GM23338 (cell line): Measurements from ENCODE around the gene HIGD1B. TPM values are rescaled to one million over a fixed set of nuclear protein-coding genes. Genes with fewer than 3 reads are reported as not detected.

Experiments used
- ATAC-seq: fragments of 200-7000 bp; cut with Tn5 transposase; 3 replicates; pipeline ENCODE4 v1.9.1; 2020
- DNase-seq: peaks from one replicate; pipeline ENCODE4 v3.0.0-alpha.2; 2015; ENCODE audit warnings: low spot score
- H2AFZ ChIP-seq: fragments of 200-600 bp; sonication (generic); 2 replicates; pipeline ENCODE4 v1.8.0; 2016; ENCODE audit warnings: antibody characterized with exemption, mild to moderate bottlenecking, moderate library complexity
- H3F3A ChIP-seq: fragments of 200-600 bp; sonication (generic); replicated peaks from 2 replicates; pipeline ENCODE4 v1.8.0; 2017; ENCODE audit warnings: antibody characterized with exemption, mixed run types, low read depth
- H3K27ac ChIP-seq: fragments of 200-600 bp; sonication (generic); 2 replicates; pipeline ENCODE4 v1.6.1; 2016; ENCODE audit warnings: low read depth
- H3K27me3 ChIP-seq: fragments of 200-600 bp; sonication (generic); 2 replicates; pipeline ENCODE4 v1.8.0; 2016; ENCODE audit warnings: mild to moderate bottlenecking, mixed run types, moderate library complexity; ENCODE audit not compliant: insufficient read depth
- H3K36me3 ChIP-seq: fragments of 200-600 bp; sonication (generic); 2 replicates; pipeline ENCODE4 v1.8.0; 2016; ENCODE audit warnings: mild to moderate bottlenecking; ENCODE audit not compliant: insufficient read depth
- H3K4me1 ChIP-seq: fragments of 200-600 bp; sonication (generic); 2 replicates; pipeline ENCODE4 v1.8.0; 2016; ENCODE audit warnings: mild to moderate bottlenecking, moderate library complexity; ENCODE audit not compliant: insufficient read depth
- H3K4me2 ChIP-seq: fragments of 200-600 bp; sonication (generic); 2 replicates; pipeline ENCODE4 v1.7.1; 2017; ENCODE audit warnings: mixed run types
- H3K4me3 ChIP-seq: fragments of 200-600 bp; sonication (generic); 2 replicates; pipeline ENCODE4 v1.6.1; 2016; ENCODE audit warnings: mixed run types
- H3K79me2 ChIP-seq: fragments of 200-600 bp; sonication (generic); replicated peaks from 2 replicates; pipeline ENCODE4 v1.8.0; 2017; ENCODE audit warnings: mild to moderate bottlenecking; ENCODE audit not compliant: insufficient read depth
- H3K9me2 ChIP-seq: fragments of 200-600 bp; sonication (generic); 2 replicates; pipeline ENCODE4 v1.8.0; 2017; ENCODE audit not compliant: insufficient read depth
- H4K20me1 ChIP-seq: fragments of 200-600 bp; sonication (generic); replicated peaks from 2 replicates; pipeline ENCODE4 v1.8.0; 2017; ENCODE audit warnings: mild to moderate bottlenecking; ENCODE audit not compliant: insufficient read depth
- H3K27ac Mint-ChIP-seq: 2 replicates; pipeline ENCODE4 v1.8.0; 2020; ENCODE audit warnings: inconsistent platforms, mild to moderate bottlenecking, moderate library complexity, mixed read lengths
- H3K27me3 Mint-ChIP-seq: 3 replicates; pipeline ENCODE4 v1.8.0; 2022; ENCODE audit warnings: low read depth, mild to moderate bottlenecking, moderate library complexity, mixed read lengths, inconsistent platforms; ENCODE audit not compliant: insufficient read depth, poor library complexity
- H3K36me3 Mint-ChIP-seq: 3 replicates; pipeline ENCODE4 v1.8.0; 2021; ENCODE audit warnings: low read depth, mild to moderate bottlenecking, inconsistent platforms, moderate library complexity, mixed read lengths
- H3K4me1 Mint-ChIP-seq: 3 replicates; pipeline ENCODE4 v1.8.0; 2020; ENCODE audit warnings: mild to moderate bottlenecking, inconsistent platforms, mixed read lengths
- H3K4me3 Mint-ChIP-seq: 3 replicates; pipeline ENCODE4 v1.8.0; 2021; ENCODE audit warnings: moderate library complexity, mild to moderate bottlenecking, inconsistent platforms, mixed read lengths
- H3K9me3 Mint-ChIP-seq: 3 replicates; pipeline ENCODE4 v1.8.0; 2020; ENCODE audit warnings: moderate library complexity, mild to moderate bottlenecking, inconsistent platforms, mixed read lengths
- CREB1 ChIP-seq: fragments of 250-450 bp; sonication (Bioruptor Pico); IDR thresholded peaks from 2 replicates; pipeline ENCODE4 v1.5.0; 2020; ENCODE audit warnings: low read depth, mild to moderate bottlenecking, moderate library complexity
- EZH2 ChIP-seq: fragments of 200-600 bp; sonication (generic); IDR thresholded peaks from one replicate; pipeline ENCODE4 v1.8.0; 2017; ENCODE audit warnings: antibody characterized with exemption, mild to moderate bottlenecking, low read depth; ENCODE audit not compliant: unreplicated experiment
- EZH2phosphoT487 ChIP-seq: fragments of 200-600 bp; sonication (generic); IDR thresholded peaks from one replicate; pipeline ENCODE4 v1.8.1; 2018; ENCODE audit warnings: antibody characterized with exemption; ENCODE audit not compliant: unreplicated experiment
- JUNB ChIP-seq: IDR thresholded peaks from one replicate; pipeline ENCODE4 v1.6.1; 2016; ENCODE audit warnings: antibody characterized with exemption; ENCODE audit not compliant: unreplicated experiment
- NANOG ChIP-seq: IDR thresholded peaks from 2 replicates; pipeline ENCODE4 v1.6.1; 2016; ENCODE audit warnings: antibody characterized with exemption, borderline replicate concordance
- POLR2AphosphoS5 ChIP-seq: IDR thresholded peaks from 2 replicates; pipeline ENCODE4 v1.6.1; 2016; ENCODE audit warnings: antibody characterized with exemption, low read depth
- STAT1 ChIP-seq: IDR thresholded peaks from one replicate; pipeline ENCODE4 v1.6.1; 2016; ENCODE audit warnings: antibody characterized with exemption; ENCODE audit not compliant: unreplicated experiment
- ZNF114 ChIP-seq: fragments of 250-450 bp; sonication (Bioruptor Pico); IDR thresholded peaks from 2 replicates; pipeline ENCODE4 v1.5.0; 2020; ENCODE audit warnings: mild to moderate bottlenecking, moderate library complexity
- ZNF331 ChIP-seq: fragments of 250-450 bp; sonication (Bioruptor Pico); IDR thresholded peaks from 2 replicates; pipeline ENCODE4 v1.5.0; 2020; ENCODE audit warnings: low read depth, mild to moderate bottlenecking, moderate library complexity
- polyA plus RNA-seq: library from polyadenylated mRNA; unstranded; fragments of >200 nt; fragmentation: Nextera tagmentation; extraction: Ambion mirVana; gene quantifications from 2 replicates; pipeline ENCODE4 v1.2.1, GENCODE V29; 2016
- total RNA-seq: library from RNA; depleted of rRNA; stranded (reverse); fragments of >200 nt; shearing (Covaris generic); gene quantifications from 2 replicates; pipeline ENCODE4 v1.2.3, GENCODE V29; 2014
- TF ChIP-seq, protein P1 (sequence below): fragments of 250-450 bp; sonication (Bioruptor Pico); IDR thresholded peaks from 2 replicates; pipeline ENCODE4 v1.5.0; 2020; ENCODE audit warnings: mild to moderate bottlenecking, moderate library complexity
- TF ChIP-seq, protein P2 (sequence below), 2 experiments: fragments of 200-600 bp in 1 of 2; sonication (generic) in 1 of 2; conservative IDR thresholded peaks; 2 replicates each; pipeline versions ENCODE4 v1.5.1 to v1.6.1; 2016 to 2017; ENCODE audit warnings: antibody characterized with exemption in 2 of 2, low read depth in 2 of 2, mild to moderate bottlenecking in 2 of 2, moderate library complexity in 1 of 2
- TF ChIP-seq, protein P3 (sequence below): IDR thresholded peaks from one replicate; pipeline ENCODE4 v1.6.1; 2018; ENCODE audit warnings: antibody characterized with exemption; ENCODE audit not compliant: unreplicated experiment
- TF ChIP-seq, protein P4 (sequence below): IDR thresholded peaks from 2 replicates; pipeline ENCODE4 v1.6.1; 2016; ENCODE audit warnings: antibody characterized with exemption

HIGD1B gene
- total and polyA plus RNA-seq, 2 experiments from 2014 or later, result not detected

DNA sequence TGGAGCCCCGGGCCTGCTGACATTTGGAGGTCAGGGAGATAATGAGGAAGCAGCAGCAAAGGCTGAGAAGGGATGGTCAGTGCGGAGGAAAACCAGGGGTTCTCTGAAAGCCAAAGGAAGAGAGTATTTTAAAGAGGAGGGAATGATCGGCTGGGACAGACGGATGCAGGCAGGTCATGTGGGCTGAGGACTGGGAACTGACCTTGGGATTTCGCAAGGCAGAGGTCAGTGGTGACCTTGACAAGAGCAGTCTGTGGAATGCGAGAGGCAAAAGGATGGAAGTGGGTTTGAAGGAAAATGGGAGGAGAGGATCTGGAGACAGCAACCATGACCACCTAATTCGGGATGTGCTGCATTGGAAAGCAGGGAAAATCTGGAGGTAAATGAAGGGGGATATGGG lies 41.3 kb downstream of the HIGD1B start:
- Histone ChIP-seq H3K36me3 (peaks cover 21% of the 10 kb centered on the region), H3K27me3 (no peaks in the 10 kb centered on the region), H3K4me3 (no peak overlapping the region), H3K79me2 (peaks cover 67% of the 10 kb centered on the region), H3K4me1 (no peaks in the 10 kb centered on the region), H3K4me2 (no peak overlapping the region), H3F3A (peaks cover 18% of the 10 kb centered on the region), H4K20me1 (peaks cover 57% of the 10 kb centered on the region), H2AFZ (no peak overlapping the region), H3K27ac (no peak overlapping the region), H3K9me2 (no peaks in the 10 kb centered on the region)
- H3K4me1 Mint-ChIP-seq, result no peaks in the 10 kb centered on the region
- H3K27ac Mint-ChIP-seq, result no peak overlapping the region
- ATAC-seq (no peak), DNase-seq (no peak)
- TF ChIP-seq, protein P1, sequence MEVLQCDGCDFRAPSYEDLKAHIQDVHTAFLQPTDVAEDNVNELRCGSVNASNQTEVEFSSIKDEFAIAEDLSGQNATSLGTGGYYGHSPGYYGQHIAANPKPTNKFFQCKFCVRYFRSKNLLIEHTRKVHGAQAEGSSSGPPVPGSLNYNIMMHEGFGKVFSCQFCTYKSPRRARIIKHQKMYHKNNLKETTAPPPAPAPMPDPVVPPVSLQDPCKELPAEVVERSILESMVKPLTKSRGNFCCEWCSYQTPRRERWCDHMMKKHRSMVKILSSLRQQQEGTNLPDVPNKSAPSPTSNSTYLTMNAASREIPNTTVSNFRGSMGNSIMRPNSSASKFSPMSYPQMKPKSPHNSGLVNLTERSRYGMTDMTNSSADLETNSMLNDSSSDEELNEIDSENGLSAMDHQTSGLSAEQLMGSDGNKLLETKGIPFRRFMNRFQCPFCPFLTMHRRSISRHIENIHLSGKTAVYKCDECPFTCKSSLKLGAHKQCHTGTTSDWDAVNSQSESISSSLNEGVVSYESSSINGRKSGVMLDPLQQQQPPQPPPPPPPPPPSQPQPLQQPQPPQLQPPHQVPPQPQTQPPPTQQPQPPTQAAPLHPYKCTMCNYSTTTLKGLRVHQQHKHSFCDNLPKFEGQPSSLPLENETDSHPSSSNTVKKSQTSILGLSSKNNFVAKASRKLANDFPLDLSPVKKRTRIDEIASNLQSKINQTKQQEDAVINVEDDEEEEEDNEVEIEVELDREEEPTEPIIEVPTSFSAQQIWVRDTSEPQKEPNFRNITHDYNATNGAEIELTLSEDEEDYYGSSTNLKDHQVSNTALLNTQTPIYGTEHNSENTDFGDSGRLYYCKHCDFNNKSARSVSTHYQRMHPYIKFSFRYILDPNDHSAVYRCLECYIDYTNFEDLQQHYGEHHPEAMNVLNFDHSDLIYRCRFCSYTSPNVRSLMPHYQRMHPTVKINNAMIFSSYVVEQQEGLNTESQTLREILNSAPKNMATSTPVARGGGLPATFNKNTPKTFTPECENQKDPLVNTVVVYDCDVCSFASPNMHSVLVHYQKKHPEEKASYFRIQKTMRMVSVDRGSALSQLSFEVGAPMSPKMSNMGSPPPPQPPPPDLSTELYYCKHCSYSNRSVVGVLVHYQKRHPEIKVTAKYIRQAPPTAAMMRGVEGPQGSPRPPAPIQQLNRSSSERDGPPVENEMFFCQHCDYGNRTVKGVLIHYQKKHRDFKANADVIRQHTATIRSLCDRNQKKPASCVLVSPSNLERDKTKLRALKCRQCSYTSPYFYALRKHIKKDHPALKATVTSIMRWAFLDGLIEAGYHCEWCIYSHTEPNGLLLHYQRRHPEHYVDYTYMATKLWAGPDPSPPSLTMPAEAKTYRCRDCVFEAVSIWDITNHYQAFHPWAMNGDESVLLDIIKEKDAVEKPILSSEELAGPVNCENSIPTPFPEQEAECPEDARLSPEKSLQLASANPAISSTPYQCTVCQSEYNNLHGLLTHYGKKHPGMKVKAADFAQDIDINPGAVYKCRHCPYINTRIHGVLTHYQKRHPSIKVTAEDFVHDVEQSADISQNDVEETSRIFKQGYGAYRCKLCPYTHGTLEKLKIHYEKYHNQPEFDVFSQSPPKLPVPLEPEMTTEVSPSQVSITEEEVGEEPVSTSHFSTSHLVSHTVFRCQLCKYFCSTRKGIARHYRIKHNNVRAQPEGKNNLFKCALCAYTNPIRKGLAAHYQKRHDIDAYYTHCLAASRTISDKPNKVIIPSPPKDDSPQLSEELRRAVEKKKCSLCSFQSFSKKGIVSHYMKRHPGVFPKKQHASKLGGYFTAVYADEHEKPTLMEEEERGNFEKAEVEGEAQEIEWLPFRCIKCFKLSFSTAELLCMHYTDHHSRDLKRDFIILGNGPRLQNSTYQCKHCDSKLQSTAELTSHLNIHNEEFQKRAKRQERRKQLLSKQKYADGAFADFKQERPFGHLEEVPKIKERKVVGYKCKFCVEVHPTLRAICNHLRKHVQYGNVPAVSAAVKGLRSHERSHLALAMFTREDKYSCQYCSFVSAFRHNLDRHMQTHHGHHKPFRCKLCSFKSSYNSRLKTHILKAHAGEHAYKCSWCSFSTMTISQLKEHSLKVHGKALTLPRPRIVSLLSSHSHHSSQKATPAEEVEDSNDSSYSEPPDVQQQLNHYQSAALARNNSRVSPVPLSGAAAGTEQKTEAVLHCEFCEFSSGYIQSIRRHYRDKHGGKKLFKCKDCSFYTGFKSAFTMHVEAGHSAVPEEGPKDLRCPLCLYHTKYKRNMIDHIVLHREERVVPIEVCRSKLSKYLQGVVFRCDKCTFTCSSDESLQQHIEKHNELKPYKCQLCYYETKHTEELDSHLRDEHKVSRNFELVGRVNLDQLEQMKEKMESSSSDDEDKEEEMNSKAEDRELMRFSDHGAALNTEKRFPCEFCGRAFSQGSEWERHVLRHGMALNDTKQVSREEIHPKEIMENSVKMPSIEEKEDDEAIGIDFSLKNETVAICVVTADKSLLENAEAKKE (CRISPR knock-in tag), result no peak
- no peak for TF ChIP-seq ZNF114 (CRISPR knock-in tag)
- no peak for TF ChIP-seq ZNF331
- no peak for TF ChIP-seq CREB1 (CRISPR knock-in tag)
- no peak for TF ChIP-seq STAT1
- no peak for TF ChIP-seq POLR2AphosphoS5
- TF ChIP-seq, protein P2, sequence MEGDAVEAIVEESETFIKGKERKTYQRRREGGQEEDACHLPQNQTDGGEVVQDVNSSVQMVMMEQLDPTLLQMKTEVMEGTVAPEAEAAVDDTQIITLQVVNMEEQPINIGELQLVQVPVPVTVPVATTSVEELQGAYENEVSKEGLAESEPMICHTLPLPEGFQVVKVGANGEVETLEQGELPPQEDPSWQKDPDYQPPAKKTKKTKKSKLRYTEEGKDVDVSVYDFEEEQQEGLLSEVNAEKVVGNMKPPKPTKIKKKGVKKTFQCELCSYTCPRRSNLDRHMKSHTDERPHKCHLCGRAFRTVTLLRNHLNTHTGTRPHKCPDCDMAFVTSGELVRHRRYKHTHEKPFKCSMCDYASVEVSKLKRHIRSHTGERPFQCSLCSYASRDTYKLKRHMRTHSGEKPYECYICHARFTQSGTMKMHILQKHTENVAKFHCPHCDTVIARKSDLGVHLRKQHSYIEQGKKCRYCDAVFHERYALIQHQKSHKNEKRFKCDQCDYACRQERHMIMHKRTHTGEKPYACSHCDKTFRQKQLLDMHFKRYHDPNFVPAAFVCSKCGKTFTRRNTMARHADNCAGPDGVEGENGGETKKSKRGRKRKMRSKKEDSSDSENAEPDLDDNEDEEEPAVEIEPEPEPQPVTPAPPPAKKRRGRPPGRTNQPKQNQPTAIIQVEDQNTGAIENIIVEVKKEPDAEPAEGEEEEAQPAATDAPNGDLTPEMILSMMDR (conservative IDR thresholded peaks at IDR 0.05; ENCODE audit: low read depth in 2 of 2), result no peak
- TF ChIP-seq EZH2, result no peak
- no peak for TF ChIP-seq EZH2phosphoT487
- no peak for TF ChIP-seq JUNB
- TF ChIP-seq, protein P3, sequence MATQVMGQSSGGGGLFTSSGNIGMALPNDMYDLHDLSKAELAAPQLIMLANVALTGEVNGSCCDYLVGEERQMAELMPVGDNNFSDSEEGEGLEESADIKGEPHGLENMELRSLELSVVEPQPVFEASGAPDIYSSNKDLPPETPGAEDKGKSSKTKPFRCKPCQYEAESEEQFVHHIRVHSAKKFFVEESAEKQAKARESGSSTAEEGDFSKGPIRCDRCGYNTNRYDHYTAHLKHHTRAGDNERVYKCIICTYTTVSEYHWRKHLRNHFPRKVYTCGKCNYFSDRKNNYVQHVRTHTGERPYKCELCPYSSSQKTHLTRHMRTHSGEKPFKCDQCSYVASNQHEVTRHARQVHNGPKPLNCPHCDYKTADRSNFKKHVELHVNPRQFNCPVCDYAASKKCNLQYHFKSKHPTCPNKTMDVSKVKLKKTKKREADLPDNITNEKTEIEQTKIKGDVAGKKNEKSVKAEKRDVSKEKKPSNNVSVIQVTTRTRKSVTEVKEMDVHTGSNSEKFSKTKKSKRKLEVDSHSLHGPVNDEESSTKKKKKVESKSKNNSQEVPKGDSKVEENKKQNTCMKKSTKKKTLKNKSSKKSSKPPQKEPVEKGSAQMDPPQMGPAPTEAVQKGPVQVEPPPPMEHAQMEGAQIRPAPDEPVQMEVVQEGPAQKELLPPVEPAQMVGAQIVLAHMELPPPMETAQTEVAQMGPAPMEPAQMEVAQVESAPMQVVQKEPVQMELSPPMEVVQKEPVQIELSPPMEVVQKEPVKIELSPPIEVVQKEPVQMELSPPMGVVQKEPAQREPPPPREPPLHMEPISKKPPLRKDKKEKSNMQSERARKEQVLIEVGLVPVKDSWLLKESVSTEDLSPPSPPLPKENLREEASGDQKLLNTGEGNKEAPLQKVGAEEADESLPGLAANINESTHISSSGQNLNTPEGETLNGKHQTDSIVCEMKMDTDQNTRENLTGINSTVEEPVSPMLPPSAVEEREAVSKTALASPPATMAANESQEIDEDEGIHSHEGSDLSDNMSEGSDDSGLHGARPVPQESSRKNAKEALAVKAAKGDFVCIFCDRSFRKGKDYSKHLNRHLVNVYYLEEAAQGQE, result no peak
- TF ChIP-seq, protein P4, sequence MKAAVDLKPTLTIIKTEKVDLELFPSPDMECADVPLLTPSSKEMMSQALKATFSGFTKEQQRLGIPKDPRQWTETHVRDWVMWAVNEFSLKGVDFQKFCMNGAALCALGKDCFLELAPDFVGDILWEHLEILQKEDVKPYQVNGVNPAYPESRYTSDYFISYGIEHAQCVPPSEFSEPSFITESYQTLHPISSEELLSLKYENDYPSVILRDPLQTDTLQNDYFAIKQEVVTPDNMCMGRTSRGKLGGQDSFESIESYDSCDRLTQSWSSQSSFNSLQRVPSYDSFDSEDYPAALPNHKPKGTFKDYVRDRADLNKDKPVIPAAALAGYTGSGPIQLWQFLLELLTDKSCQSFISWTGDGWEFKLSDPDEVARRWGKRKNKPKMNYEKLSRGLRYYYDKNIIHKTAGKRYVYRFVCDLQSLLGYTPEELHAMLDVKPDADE, result no peak
- no peak for TF ChIP-seq NANOG
- H3K36me3 Mint-ChIP-seq, result peaks cover 34% of the 10 kb centered on the region; the same call in 2 of the 3 replicates
- no peak overlapping the region for H3K4me3 Mint-ChIP-seq
- no peaks in the 10 kb centered on the region for H3K9me3 Mint-ChIP-seq
- peaks cover 2% of the 10 kb centered on the region for H3K27me3 Mint-ChIP-seq
